HG02678 (cell line): ENCODE measurements around the gene NPIPA1.
"Not testable (repeated sequence)": the region's sequence is repeated elsewhere in the genome, so short reads cannot be mapped to it uniquely, and the experiment has no call there.

Experiments used
- ATAC-seq: cut with Tn5 transposase; IDR thresholded peaks from one replicate; pipeline ENCODE4 v1.9.1; 2021; ENCODE audit warnings: mild to moderate bottlenecking, moderate library complexity; ENCODE audit not compliant: unreplicated experiment

The NPIPA1 gene

GRCh38 chr16:14929176-14929575 is 8.1 kb upstream of the NPIPA1 start:
- ATAC-seq, result not testable (repeated sequence)

GRCh38 chr16:14930246-14930645 is 7.0 kb upstream of the NPIPA1 start:
- not testable (repeated sequence) for ATAC-seq

GRCh38 chr16:14930971-14931370 is 6.3 kb upstream of the NPIPA1 start:
- ATAC-seq, result not testable (repeated sequence)

GRCh38 chr16:14932581-14933375 is 4.5 kb upstream of the NPIPA1 start:
- not testable (repeated sequence) for ATAC-seq

GRCh38 chr16:14937994-14938393 is 751 bp downstream of the NPIPA1 start:
- not testable (repeated sequence) for ATAC-seq

GRCh38 chr16:14942686-14943085 is 5.4 kb downstream of the NPIPA1 start:
- not testable (repeated sequence) for ATAC-seq

GRCh38 chr16:14955546-14956231 is 18.4 kb downstream of the NPIPA1 start:
- ATAC-seq, result no peak

- no peak for ATAC-seq
These were observed 20.5 kb downstream of the NPIPA1 start for GRCh38 chr16:14957576-14958322.

- ATAC-seq, result no peak
These were observed 21.0 kb downstream of the NPIPA1 start for GRCh38 chr16:14958323-14958600.

- no peak for ATAC-seq
These were observed 21.7 kb downstream of the NPIPA1 start for GRCh38 chr16:14958970-14959369.

GRCh38 chr16:14961405-14962186 is 24.4 kb downstream of the NPIPA1 start:
- no peak for ATAC-seq

- ATAC-seq, result no peak
These were observed 26.3 kb downstream of the NPIPA1 start for GRCh38 chr16:14963281-14964173.

- no peak for ATAC-seq
These were observed 28.1 kb downstream of the NPIPA1 start for GRCh38 chr16:14965328-14965727.

- ATAC-seq, result not testable (repeated sequence)
These were observed 32.6 kb downstream of the NPIPA1 start for GRCh38 chr16:14969795-14970194.

GRCh38 chr16:14971621-14972228 is 34.5 kb downstream of the NPIPA1 start:
- not testable (repeated sequence) for ATAC-seq

- ATAC-seq, result not testable (repeated sequence)
These were observed 36.6 kb downstream of the NPIPA1 start for GRCh38 chr16:14973785-14974322.

- not testable (repeated sequence) for ATAC-seq
These were observed 37.0 kb downstream of the NPIPA1 start for GRCh38 chr16:14974331-14974655.

GRCh38 chr16:14974656-14975417 is 37.6 kb downstream of the NPIPA1 start, which contains the start of gene PDXDC1:
PDXDC1 (plus strand) TSS chr16:14975026; CDS start chr16:14975200, 174 bp downstream.
- ATAC-seq, result peak; percentile 95
